Renal pelvis (tissue), 4 donors: Measurements from ENCODE around the gene PCNX1. TPM values are rescaled to one million over a fixed set of nuclear protein-coding genes. Genes with fewer than 3 reads are reported as not detected.
"Not testable (repeated sequence)": the region's sequence is repeated elsewhere in the genome, so short reads cannot be mapped to it uniquely, and the experiment has no call there.

Source experiments
- DNase-seq: peaks from one replicate; pipeline ENCODE4 v3.0.0-alpha.2; 2013
- polyA plus RNA-seq, 3 donors: library from polyadenylated mRNA; unstranded; fragments of 120-200 nt; gene quantifications; one replicate each; pipeline ENCODE4 v1.2.1, GENCODE V29; 2013; ENCODE audit not compliant: insufficient read length in 3 of 3

Gene PCNX1
- polyA plus RNA-seq, 3 donors: 48.1 to 63.7 (median 52.3) TPM

DNA sequence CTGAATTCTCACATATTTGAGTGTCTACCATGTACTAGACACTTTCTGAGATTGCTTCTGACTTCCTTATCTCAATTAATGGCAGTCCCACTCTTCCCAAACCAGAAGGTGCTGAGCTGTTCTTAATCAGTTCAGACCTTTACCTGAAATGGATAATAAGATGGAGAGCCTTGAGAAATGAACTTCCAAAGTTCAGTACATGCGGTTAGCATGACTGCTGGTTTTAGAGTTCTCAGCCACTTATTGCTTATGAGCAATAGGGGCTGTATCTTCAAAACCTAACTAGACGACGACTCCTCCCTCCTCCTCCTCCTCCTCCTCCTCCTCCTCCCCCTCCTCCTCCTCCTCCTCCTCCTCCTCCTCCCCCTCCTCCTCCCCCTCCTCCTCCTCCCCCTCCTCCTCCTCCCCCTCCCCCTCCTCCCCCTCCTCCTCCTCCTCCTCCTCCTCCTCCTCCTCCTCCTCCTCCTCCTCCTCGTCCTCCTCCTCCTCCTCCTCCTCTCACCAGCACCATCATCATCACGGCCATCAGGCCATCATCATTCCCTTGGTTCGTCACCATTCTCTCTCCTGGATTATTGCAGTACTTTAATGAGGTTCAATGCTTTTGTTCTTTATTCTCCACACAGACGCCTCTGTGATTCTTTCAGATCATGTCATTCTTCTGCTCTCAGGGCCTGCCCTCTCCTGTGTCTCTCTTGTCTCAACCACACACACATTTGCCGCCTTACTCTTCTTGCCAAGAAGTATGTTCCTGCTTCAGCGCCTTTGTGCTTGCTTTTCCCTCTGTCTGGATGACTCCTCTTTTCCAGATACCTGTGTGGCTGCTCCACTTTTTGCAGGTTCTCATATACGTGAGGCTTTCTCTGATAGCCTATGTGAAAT, 2.7 kb downstream of the PCNX1 start:
- no peak for DNase-seq

DNA sequence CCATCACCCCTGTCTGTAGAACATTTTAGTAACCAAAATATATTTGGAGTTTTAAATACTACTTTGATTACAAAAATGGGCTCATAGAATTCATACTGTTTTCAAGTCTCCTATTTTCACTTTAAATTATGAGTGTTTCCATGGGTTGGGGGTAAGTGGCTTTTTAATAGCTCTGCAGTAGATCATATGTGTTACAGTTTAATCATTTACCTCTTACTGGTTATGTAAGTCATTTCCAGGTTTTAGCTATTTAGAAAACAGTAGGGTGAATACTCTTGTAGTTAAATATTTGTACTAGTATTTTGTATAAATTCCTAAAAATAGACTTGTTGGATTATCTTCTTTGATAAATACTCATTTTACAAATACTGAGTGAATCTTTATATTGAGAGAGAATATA, 8.2 kb downstream of the PCNX1 start:
- no peak for DNase-seq

DNA sequence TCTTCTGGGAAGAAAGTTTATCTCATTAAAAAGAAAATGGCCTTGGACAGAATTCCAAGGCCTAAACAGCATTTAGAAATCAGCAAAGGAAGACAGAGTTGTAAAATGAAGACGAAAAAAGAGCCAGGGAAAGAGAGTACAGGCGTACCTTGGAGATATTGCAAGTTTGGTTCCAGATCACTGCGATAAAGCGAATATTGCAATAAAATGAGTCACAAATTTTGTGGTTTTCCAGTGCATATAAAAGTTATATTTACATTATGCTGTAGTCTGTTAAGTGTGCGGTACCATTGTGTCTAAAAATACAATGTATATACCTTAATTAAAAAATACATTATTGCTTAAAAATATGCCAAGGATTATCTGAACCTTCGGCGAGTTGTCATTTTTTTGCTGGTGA, 9.0 kb downstream of the PCNX1 start:
- DNase-seq: no peak

DNA sequence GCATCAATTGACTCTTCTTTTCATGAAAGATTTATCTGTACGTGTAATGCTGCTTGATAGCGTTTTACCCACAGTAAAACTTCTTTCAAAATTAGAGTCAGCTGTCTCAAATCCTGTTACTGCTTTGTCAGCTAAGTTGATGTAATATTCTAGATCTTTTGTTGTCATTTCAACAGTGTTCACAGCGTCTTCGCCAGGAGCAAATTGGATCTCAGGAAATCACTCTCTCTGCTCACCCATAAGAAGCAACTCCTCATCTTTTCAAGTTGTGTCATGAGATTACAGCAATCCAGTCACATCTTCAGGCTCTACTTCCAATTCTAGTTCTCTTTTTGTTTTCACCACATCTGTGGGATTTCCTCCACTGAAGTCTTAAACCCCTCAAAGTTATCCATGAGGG, 9.5 kb downstream of the PCNX1 start:
- DNase-seq: no peak

DNA sequence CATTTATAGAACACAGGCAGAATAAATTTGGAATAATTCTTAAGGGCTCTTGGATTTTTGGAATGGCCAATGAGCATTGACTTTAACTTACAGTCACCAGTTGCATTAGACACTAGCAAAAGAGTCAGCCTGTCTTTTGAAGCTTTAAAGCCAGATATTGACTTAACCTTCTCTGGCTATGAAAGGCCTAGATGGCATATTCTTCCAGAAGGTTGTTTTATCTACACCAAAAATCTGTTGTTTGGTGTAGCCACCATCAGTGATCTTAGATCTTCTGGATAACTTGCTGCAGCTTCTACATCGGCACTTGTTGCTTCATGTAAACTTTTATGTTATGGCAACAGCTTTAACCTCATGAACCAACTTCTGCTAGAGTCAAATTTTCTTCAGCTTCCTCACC, 10.4 kb downstream of the PCNX1 start:
- DNase-seq: no peak

DNA sequence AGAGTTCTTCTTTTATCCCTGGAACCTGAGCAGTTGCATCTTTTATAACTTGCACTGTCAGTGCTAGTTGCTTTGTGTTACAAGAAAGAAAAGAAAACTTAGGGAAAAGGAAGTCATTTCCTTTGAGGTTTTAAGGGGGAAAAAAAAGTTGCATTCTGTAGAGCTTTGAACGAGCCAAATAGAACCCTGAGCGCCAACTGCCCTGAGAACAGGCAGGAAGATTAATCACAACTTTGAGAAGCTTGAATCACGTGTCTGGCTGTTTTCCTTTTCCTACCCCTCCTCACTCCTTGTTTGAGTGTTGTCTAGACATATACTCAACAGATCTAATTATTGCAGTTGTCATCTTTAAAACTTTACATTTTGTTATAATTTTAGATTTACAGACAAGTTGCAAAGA, 12.5 kb downstream of the PCNX1 start:
- no peak for DNase-seq

DNA sequence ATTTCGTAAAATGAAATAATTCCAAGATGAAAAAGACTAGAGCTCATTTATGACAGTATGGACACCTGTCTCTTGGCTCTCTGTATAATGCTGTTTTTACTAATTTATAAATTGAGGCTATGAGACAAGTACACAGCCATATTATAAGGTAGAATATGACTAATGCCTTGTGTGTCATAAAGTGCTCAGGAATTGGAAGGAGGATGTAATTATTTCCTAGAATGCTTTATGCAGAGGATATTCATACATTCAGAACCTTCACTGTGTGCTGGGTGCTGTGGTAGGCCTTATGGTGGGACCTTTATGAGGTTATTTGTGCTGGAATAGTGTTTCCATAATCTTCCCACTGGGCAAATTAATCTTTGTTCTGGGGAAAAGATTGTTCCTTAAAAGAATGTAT, 13.3 kb downstream of the PCNX1 start:
- DNase-seq: no peak

DNA sequence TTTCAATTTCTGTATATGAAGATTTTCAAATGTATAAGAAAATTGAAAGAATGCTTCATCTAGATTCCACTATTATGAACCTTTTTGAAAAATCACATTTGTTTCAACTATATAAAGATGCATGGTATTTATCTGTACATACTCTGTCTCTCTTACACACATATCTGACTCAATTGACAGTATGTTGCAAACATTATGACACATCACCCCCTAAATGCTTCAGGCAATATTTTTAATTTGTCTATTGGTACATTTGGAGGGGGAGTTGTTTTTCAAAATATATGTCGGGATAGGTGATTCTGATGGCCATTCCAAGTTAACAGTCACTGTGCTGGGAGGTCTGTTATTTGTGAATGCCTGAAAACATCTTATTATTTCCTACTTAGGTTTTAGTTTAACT, 14.4 kb downstream of the PCNX1 start:
- no peak for DNase-seq

DNA sequence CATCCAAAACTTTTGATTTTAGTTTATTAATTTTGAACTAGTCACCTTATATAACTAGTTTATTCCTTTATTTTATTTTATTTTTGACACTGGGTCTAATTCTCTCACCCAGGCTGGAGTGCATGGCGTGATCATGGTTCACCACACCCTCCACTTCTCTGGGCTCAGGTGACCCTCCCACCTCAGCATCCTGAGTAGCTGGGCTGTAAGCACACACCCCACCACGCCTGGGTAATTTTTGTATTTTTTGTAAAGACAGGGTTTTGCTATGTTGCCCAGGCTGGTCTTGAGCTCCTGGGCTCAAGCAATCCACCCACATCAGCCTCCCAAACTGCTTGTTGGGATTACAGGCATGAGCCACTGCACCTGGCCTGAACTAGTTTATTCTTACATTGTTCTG, 17.3 kb downstream of the PCNX1 start:
- no peak for DNase-seq

DNA sequence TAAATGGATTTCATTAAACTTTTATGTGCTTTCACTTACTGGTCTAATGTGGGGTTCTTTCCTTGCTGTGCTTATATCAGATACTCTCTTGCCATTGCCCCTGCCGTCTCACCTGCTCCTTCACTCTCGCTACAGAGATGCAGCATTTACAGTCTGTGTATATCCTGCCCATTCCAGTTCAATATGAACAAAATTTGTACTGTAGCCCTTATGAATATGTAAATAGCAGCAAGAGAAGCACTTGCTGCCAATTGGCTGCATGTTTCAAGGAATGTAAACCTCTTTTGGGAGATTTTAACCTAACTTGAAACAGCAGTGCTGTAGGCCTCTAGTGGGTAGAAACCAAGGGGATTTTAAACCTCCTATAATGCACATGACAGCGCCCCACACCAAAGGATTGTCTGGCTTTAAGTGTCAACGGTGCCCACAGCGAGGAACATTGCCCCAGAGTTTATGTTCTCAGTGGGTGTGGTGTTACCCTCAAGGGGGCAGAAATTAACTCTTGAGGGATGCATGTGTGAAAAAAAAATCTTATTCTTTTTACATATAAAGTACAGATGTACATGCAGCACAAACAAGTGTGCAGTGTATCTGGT, 19.1 kb downstream of the PCNX1 start:
- no peak for DNase-seq

DNA sequence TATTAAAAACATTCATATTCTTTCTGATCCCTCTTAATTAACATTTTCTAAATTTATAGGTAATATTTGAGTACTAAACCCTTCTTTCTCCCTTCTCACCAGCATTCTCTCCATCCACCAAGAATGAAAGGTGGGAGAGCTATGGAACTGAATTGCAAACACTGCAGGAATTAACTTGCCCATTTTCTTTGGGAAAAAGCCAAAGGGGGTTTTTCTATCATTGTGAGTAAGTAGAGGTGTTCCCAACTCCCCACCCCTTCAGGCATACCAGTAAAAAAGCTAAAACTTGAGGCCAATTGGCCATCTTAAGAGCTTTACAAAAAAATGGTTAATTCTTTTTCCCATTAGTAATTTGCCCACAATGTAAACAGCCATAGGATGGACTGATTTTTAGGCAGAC, 23.7 kb downstream of the PCNX1 start:
- DNase-seq: no peak

DNA sequence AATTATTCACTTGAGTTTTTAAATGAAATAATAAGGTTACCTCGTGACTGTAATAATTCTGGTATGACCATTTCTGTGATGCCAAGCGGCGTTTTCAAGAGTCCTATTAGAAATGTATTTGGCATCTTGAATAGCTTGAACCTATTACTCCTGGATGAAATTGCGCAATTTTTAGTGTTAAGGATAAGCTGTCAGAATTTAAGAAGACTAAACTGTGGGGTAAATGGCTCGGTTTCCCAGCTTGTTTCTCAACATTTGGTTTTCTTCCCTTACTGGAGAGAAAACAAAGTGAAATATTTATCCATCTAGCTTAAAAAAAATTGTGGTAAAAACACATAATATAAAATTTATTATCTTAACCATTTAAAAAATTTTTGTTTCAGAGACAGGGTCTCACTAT, 26.8 kb downstream of the PCNX1 start:
- no peak for DNase-seq

DNA sequence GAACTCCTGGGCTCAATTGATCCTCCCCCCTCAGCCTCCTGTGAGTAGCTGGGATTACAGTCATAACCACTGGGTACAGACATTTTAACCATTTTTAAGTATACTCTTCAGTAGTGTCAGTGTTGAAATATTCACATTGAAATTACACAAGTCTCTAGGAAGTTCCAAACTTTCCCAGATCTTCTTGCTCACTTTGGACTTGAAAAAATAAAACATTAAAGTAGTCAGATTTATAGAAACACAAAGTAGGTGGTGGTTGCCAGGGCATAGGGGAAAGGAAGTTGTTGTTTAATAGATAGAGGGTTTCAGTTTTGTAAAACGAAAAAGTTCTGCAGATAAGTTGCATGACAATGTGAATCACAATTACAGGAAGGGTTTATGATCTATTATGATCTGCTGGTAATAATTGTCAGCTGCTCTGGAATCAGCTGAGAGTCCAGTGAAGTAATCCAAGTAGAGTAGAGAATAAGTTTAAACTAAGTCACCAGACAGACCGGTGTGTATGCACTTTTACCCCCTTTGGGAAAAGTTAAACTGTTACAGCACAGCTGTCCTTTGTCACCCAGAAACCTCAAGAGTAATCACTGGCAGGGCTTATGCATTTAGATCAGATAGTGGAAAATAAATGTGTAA, 27.4 kb downstream of the PCNX1 start:
- DNase-seq: peak; percentile 26

DNA sequence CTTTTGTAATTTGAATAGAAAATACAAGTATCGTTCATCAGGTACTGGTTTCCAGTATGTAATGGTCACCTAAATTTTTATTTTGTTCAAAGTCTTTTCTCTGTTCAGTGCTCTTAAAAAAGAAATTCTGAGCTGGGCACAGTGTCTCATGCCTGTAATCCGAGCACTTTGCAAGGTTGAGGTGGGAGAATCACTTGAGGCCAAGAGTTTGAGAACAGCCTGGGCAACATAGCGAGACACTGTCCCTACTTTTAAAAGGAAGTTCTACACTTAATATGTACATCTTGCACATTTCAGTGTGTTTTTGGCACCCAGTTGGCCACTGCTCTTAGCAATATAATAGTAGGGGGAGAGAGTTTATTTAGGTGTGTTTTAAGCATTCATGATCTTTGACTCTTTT, 27.9 kb downstream of the PCNX1 start:
- DNase-seq: no peak

DNA sequence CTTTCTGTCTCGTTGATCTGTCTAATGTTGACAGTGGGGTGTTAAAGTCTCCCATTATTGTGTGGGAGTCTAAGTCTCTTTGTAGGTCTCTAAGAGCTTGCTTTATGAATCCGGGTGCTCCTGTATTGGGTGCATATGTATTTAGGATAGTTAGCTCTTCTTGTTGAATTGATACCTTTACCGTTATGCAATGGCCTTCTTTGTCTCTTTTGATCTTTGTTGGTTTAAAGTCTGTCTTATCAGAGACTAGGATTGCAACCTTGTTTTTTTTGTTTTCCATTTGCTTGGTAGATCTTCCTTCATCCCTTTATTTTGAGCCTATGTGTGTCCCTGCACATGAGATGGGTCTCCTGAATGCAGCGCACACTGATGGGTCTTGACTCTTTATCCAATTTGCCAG, 32.4 kb downstream of the PCNX1 start:
- not testable (repeated sequence) for DNase-seq

DNA sequence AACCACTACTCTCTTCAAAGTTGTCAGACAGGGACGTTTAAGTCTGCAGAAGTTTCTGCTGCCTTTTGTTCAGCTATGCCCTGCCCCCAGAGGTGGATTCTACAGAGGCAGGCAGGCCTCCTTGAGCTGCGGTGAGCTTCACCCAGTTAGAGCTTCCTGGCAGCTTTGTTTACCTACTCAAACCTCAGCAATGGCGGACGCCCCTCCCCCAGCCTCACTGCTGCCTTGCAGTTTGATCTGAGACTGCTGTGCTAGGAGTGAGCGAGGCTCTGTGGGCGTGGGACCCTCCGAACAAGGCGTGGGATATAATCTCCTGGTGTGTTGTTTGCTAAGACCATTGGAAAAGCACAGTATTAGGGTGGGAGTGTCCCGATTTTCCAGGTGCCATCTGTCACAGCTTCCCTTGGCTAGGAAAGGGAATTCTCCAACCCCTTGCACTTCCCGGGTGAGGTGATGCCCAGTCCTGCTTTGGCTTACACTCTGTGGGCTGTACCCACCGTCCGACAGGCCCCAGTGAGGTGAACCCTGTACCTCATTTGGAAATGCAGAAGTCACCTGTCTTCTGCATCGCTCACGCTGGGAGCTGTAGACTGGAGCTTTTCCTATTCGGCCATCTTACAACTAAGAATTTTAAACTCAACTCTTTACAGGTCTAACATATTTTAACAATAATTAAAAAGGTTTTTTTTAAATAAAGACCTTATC, 34.5 kb downstream of the PCNX1 start:
- not testable (repeated sequence) for DNase-seq

DNA sequence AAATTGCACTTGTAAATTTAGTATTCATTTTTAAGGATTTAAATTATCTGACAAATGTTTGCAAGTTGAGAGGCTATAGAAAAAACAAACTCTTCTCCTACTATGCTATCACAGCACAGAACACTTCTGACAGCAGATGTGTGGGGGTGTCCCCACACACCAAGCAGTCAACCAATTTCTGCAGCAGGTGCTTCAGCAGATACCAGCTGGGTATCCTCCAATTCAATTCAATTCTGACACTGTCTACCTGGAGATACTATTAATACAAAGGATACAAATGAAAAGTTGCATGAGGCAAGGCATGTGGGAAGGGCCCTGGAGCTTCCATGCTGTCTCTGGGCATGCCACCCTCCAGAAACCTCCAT, 35.1 kb downstream of the PCNX1 start:
- no peak for DNase-seq

DNA sequence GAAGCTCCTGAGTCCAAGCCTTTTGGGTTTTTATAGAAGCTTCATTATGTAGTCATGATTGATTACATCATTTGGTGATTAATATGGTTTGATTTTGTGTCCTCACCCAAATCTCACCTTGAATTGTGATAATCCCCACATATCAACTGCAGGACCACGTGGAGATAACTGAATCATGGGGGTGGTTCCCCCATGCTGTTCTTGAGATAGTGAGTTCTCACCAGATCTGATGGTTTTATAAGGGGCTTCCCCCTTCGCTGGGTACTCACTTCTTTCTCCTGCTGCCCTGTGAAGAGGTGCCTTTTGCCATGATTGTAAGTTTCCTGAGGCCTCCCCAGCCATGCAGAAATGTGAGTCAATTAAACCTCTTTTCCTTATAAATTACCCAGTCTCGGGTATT, 35.5 kb downstream of the PCNX1 start:
- DNase-seq: not testable (repeated sequence)

DNA sequence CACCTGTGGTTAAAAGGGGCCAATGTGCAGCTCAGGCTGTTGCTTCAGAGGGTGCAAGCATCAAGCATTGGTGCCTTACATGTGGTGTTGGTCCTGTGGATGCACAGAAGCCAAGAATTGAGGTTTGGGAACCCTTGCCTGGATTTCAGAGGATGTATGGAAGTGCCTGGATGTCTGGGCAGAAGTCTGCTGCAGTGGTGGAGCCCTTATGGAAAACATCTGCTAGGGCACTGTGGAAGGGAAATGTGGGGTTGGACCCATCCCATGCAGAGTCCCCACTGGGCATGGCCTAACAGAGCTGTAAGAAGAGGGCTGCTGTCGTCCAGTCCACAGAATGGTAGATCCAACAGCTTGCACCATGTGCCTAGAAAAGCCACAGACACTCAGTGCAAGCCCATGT, 36.6 kb downstream of the PCNX1 start:
- no peak for DNase-seq

DNA sequence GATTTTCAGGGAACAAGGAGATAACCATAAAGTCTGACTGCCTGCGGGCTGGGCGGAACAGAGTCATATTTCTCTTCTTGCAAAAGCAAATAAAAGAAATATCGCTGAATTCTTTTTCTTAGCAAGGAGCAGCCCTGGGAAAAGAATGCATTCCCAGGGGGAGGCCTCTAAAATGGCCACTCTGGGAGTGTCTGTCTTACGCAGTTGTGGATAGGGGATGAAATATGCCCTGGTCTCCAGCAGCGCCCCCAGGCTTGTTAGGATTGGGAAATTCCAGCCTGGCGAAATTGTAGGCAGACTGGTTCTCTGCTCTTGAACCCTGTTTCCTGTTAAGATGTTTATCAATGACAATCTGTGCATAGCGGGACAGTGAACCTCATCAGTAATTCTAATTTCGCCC, 40.5 kb downstream of the PCNX1 start:
- no peak for DNase-seq

DNA sequence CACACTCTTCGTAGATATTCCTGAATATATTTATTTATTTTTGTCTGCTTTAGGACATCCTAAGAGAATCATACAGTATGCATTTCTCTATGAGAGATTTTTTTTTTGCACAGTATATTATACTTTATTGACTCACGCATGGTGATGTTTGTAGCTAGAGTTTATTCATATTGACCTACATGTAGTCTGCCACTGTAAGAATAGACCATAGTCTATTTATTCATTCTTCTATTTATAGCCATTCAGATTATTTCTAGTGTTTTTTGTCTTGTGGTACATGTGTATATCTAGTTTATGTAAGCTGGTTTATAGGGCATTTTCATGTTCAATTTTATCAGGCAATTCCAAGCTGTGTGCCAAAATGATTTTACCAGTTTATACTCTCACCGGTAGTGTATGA, 45.2 kb downstream of the PCNX1 start:
- DNase-seq: no peak

DNA sequence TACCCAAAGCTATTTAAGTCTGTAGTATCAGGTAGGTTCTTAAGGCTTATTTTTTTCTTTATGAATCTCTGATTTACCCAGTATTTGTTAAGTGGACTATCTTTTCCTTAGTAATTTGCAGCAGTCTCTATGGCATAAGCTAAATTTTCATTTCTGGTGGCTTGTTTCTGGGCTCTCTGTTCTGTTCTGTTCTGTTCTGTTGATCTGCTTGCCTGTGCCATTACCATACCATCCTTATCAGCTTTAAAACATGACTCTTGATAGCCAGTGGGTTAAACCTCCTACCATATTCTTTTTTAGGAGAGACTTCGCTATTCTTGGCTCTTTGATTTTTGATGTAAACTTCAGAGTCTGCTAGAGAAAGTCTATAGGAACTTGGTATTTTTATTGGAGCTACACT, 46.8 kb downstream of the PCNX1 start:
- DNase-seq: no peak
